G401 (cell line): Measurements from ENCODE around the gene ZNF511. TPM values are rescaled to one million over a fixed set of nuclear protein-coding genes. Genes with fewer than 3 reads are reported as not detected.
"Not testable (repeated sequence)": the region's sequence is repeated elsewhere in the genome, so short reads cannot be mapped to it uniquely, and the experiment has no call there.

ENCODE experiments used
- DNase-seq: peaks from one replicate; pipeline ENCODE4 v3.0.0-alpha.2; 2015; ENCODE audit warnings: low spot score
- in situ Hi-C: cut with HindIII; loops from 2 replicates; pipeline ENCODE4 v1.10.0; 2016; ENCODE audit warnings: low sequenced_read_pairs, mixed read lengths
- total RNA-seq: library from RNA; depleted of rRNA; stranded (reverse); fragments of >200 nt; shearing (Covaris generic); gene quantifications from 2 replicates; pipeline ENCODE4 v1.2.3, GENCODE V29; 2014

Gene ZNF511
- total RNA-seq, 1 experiment from 2014 or later = 60.7 TPM

DNA sequence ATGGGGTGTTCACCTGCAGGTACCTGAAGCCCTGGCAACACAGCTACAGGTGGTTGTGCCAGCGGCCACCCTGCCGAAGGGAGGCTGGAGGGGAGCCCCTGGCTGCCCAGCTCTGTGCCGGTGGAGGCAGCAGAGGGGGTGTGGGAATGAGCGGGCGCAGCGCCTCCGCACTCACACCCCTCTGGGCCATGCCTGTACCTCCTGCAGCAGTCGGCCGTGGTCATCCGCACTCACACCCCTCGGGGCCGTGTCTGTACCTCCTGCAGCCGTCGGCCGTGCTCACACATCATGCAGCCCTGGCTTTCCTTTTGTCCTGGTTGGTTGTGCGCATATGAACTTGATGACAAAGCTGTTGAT is 1.7 kb downstream of the ZNF511 start:
- in situ Hi-C loops = no loop called here
- no peak for DNase-seq

- in situ Hi-C loops = no loop called here
- DNase-seq = no peak
These were observed 2.1 kb downstream of the ZNF511 start for GRCh38 chr10:133310789-133311188.

DNA sequence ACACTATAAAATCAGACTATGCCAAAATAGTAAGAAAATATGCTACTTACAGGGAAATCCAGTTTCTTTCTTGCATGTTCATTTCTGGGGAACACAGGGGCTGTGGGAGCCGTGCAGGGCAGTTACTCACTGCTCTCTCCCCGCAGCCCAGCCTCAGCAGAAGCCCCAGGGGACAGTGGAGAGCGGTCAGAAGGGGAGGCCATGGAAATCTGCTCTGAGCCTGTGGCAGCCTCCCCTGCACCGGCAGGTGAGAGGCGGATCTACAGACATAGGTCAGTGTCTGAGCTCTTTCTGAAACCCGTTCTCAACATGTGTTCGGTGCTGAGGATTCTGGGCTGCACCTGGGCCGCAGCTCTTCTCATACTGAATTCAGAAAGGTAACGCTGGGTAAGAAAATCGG is 2.9 kb downstream of the ZNF511 start:
- DNase-seq = no peak
- in situ Hi-C loops = no loop called here

GRCh38 chr10:133312016-133312768 is 3.5 kb downstream of the ZNF511 start:
- in situ Hi-C loops = no loop called here

DNA sequence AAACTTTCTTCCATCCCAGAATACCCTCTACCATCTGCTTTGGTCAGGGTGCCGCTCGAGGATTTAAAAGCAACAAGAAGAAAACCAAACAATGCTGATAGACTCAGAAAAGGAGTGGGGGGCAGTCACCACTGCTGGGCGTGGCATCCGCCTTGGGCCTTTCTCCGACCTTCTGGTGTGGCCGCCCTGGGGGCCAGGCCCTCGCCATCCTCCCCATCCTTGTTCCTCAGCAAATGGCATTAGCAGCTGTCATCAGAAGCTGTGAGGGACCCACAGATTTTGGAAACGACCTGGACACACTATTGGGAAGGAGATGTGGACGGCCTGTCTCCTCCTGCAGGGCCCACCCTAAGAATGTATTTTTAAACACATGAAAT is 4.0 kb downstream of the ZNF511 start:
- in situ Hi-C loops = no loop called here
- no peak for DNase-seq

More at GRCh38 chr10:133312016-133312768, 3.5 kb downstream of the ZNF511 start:
- DNase-seq = no peak

DNA sequence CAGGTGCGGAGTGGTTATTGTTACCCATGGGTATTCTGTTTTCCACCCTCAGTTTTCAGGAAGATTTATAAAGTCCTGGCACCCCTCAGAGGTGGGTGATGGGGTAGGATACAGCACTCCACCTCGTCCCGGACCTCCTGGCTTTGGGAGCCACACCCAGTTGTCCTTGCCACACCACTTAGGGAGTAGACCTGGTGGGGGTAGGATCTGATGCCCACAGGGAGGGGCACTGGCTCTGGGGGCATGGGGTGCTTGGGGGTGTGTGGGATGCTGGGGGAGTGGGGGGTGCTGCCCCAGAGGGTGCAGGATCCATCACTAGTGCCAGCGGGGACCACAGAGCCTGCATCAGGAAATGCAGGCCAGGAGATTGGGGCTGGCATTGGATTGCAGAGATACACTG is 4.5 kb downstream of the ZNF511 start:
- in situ Hi-C loops = no loop called here
- DNase-seq = no peak

DNA sequence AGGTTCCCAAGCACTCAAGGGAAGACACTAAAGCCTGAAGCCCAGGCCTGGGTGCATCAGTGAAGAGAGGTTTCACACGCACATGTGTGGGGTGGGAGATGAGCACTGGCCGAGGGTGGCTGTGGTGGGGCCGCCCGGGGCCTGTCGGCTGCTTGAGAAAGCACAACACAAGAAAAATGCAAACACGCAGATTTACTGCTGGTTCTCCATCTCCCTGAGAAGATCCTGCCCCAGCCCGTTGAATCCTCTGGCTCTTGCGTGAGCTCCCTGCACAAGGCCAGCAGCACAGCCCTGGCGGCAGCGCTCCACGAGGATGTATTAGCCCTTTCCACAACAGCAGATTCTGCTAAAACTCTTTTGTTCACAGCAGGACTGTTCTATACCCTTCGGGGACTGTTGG is 6.2 kb downstream of the ZNF511 start:
- peak; percentile 9 for DNase-seq
- in situ Hi-C loops = no loop called here

- in situ Hi-C loops = no loop called here
- peak; percentile 20 for DNase-seq
These were observed 7.1 kb downstream of the ZNF511 start for GRCh38 chr10:133315847-133316246.

- no peak for DNase-seq
- in situ Hi-C loops = no loop called here
These were observed 7.6 kb downstream of the ZNF511 start for GRCh38 chr10:133316266-133316665.

- no peak for DNase-seq
- in situ Hi-C loops = no loop called here
These were observed 8.0 kb downstream of the ZNF511 start for GRCh38 chr10:133316732-133317131.

- in situ Hi-C loops = no loop called here
- DNase-seq = peak; percentile 58
These were observed 9.9 kb downstream of the ZNF511 start for GRCh38 chr10:133318494-133319127.

DNA sequence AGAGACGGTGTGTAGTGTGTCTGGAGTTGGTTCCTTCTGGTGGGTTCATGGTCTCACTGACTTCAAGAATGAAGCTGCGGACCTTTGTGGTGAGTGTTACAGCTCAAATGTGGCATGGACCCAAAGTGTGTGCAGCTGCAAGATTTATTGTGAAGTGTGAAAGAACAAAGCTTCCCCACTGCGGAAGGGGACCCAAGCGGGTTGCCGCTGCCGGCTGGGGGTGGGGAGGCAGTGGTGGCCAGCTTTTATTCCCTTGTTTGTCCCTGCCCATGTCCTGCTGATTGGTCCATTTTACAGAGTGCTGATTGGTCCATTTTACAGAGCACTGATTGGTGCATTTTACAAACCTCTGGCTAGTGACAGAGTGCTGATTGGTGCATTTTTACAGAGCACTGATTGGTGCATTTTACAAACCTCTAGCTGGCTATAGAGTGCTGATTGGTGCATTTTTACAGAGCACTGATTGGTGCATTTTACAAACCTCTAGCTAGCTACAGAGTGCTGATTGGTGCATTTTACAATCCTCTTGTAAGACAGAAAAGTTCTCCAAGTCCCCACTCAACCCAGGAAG is 12.2 kb downstream of the ZNF511 start:
- DNase-seq, in situ Hi-C loops: not testable (repeated sequence)

DNA sequence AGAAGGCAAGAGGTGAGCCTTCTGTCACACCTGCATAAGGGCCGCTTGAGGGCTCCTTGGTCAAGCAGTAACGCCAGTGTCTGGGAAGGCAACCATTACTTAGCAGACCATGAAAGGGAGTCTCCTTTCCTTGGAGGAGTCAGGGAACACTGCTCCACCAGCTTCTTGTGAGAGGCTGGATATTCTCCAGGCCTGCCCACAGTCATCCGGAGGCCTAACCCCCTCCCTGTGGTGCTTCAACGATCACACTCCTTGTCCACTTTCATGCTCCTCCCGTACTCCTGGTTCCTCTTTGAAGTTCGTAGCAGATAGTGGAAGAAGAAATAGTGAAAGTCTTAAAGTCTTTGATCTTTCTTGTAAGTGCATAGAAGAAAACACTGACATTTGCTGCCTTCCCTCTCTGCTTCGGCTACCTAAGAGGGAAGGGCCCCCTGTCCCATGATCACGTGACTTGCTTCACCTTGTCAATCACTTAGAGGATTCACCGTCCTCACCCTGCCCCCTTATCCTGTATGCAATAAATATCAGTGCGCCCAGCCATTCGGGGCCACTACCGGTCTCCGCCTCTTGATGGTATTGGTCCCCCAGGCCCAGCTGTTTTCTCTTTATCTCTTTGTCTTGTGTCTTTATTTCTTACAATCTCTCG is 13.5 kb downstream of the ZNF511 start:
- in situ Hi-C loops, DNase-seq: not testable (repeated sequence)

DNA sequence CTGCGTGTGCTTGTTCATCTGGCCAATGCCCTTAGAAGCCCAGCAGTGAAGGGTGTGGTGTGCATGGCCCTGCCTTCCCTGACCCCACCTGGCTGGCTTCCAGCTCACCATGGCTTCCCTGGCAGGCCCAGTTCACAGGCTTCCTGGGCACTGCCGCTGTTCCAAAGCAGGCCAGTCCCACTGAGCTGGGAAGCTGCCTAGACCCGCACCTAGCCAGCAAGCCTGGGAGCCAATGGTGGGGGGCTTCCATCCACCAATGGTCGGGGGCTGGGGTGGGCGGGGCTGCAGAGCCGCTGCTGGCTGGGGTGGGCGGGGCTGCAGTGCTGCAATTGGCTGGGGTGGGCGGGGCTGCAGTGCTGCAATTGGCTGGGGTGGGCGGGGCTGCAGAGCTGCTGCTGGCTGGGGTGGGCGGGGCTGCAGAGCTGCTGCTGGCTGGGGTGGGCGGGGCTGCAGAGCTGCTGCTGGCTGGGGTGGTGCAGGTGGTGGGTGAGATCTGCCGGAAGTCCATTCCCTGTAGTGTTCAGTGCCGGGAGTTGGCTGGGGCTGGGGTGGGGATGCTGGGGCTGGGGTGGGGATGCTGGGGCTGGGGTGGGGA is 15.6 kb downstream of the ZNF511 start:
- peak; percentile 43 for DNase-seq
- in situ Hi-C loops = no loop called here

DNA sequence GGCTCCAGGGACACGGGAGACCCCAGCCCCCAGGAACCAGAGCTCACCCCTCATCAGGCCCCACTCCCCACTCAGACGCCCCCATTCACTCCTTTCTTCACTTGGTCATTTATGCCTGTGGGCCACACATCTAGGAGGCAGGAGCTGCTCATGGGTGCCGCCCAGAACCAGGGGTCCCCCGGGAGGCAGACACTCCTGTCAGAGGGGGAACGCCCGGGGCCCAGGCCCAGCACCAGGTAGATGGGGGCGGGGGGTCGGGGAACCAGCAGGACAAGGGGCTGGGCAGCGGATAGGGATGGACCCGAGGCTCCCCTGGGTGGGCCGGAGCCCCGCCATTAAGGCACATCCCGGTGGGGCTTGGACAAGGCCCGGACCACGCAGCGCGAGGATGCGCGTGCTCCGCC is 16.1 kb downstream of the ZNF511 start:
- in situ Hi-C loops = no loop called here
- peak; percentile 12 for DNase-seq

DNA sequence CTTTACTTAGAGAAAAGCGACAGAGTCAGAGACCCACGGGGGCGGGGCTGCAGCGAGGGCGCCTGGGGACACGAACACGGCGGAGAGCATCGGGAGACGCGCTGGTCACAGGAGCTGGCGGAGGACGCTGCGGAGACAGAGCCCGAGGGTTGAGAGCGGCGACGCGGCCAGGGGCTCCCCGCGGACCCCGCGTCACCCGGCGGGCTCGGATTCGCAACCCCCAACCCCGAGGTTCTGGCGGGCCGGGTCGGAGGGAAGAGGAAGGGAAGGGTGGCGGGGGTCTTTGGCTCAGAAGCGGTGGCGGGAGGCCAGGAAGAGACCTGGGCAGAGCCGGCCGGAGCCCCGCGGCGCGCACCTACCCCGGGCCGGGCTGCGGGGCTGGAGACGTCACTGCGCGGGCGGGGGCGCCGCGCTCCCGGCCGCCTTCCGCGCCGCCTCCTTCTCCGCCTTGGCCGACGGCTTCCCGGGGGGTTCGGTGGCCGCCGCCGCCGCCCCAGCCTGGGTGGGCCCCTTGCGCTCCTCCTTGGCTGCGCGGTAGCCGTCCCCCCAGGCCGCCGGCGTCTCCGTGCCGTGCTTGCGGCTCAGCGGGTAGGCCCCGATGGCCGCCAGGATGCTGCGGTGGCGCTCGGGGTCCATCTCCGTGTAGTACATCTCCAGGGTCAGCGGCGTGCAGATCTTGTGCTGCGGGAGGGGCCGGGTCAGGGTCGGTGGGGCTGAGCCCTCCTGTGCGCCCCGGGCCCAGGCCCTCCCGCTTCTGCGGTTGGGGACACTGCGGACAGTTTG is 16.9 kb downstream of the ZNF511 start:
- peak; percentile 36 for DNase-seq

GRCh38 chr10:133326223-133326551 is 17.5 kb downstream of the ZNF511 start:
- DNase-seq = peak; percentile 22
- in situ Hi-C loops = no loop called here

More for the DNA sequence above, 16.9 kb downstream of the ZNF511 start:
- in situ Hi-C loops = no loop called here

- in situ Hi-C loops = no loop called here
- no peak for DNase-seq
These were observed 18.3 kb downstream of the ZNF511 start for GRCh38 chr10:133326745-133327650.
